Spinal cord (tissue), 10 donors: ENCODE measurements around the gene KLRC1. TPM values are rescaled to one million over a fixed set of nuclear protein-coding genes. Genes with fewer than 3 reads are reported as not detected.
"Not testable (repeated sequence)": the region's sequence is repeated elsewhere in the genome, so short reads cannot be mapped to it uniquely, and the experiment has no call there.

ENCODE experiments used
- DNase-seq, 6 donors: peaks; one replicate each; pipeline versions ENCODE4 v3.0.0 to v3.0.0-alpha.2; 2013 to 2015; ENCODE audit warnings: low spot score in 6 of 6, low read depth in 4 of 6
- H3K27ac ChIP-seq: one replicate; pipeline ENCODE4 v1.5.1; 2013; ENCODE audit warnings: low read depth, low read length, control low read depth
- H3K27me3 ChIP-seq: one replicate; pipeline ENCODE4 v1.6.1; 2013; ENCODE audit warnings: low read length; ENCODE audit not compliant: control insufficient read depth, insufficient read depth
- H3K36me3 ChIP-seq: one replicate; pipeline ENCODE4 v1.6.1; 2013; ENCODE audit warnings: low read length; ENCODE audit not compliant: control insufficient read depth, insufficient read depth
- H3K4me1 ChIP-seq: one replicate; pipeline ENCODE4 v1.6.1; 2013; ENCODE audit warnings: low read length; ENCODE audit not compliant: control insufficient read depth, insufficient read depth
- H3K4me3 ChIP-seq: one replicate; pipeline ENCODE4 v1.5.1; 2013; ENCODE audit warnings: low read depth, low read length, control low read depth
- H3K9me3 ChIP-seq: one replicate; pipeline ENCODE4 v1.6.1; 2013; ENCODE audit warnings: low read length; ENCODE audit not compliant: control insufficient read depth, insufficient read depth
- WGBS: methylation state at CpG from one replicate; pipeline ENCODE4 v1.1.5; 2013; ENCODE audit warnings: missing lambda C conversion rate; ENCODE audit not compliant: insufficient coverage; 5-methylcytosine and 5-hydroxymethylcytosine counted together
- polyA plus RNA-seq, 2 donors: library from polyadenylated mRNA; unstranded; fragments of 120-200 nt; gene quantifications; one replicate each; pipeline ENCODE4 v1.2.1, GENCODE V29; 2013; ENCODE audit not compliant: insufficient read length in 2 of 2
- total RNA-seq, 2 donors: library from RNA; depleted of rRNA in 1 of 2; stranded (reverse); fragments of 120-200 nt in 1 of 2; fragments of >200 nt in 1 of 2; gene quantifications; one replicate each; pipeline versions ENCODE4 v1.2.3 to v1.2.4, GENCODE V29; 2013 to 2014
- donor health status: healthy.

KLRC1 gene
- total and polyA plus RNA-seq, 4 donors: 0.99 to 1.9 (median 1.6) TPM; not detected in 1

DNA sequence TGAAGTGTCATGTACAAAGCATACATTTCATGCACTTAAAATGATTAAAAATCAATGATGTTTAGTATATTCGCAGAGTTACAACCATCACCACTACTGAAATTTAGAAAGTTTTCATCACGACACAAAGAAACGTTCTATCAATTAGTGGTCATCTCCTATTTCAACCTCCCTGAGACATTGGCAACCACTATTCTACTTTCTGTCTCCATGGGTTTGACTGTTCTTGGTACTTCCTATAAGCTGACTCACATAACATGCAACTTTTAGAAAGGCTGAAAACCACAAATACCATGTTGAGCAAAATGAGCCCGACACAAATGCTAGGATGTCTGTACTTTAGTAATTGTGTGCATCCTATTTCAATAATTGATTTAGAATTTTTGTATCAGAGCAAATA, 22.6 kb downstream of the KLRC1 start:
- H3K27ac ChIP-seq, H3K36me3 ChIP-seq, DNase-seq, H3K4me1 ChIP-seq, H3K9me3 ChIP-seq, H3K4me3 ChIP-seq, H3K27me3 ChIP-seq: not testable (repeated sequence)
- 100% methylated on average over 2 of the region's 4 CpGs for WGBS

DNA sequence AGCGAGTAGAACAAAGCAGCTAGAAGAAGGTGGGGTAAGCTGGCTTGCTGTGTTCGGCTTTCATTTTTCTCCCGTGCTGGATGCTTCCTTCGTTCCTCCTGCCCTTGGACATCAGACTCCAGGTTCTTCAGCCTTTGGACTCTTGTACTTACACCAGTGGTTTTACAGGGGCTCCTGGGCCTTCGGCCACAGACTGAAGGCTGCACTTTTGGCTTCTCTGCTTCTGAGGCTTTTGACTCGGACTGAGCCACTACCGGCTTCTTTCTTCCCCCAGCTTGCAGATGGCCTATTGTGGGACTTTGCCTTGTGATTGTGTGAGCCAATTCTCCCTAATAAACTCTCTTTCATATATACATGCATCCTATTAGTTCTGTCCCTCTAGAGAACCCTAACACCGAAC, 27.2 kb downstream of the KLRC1 start:
- 80% methylated on average over 4 of the region's 8 CpGs for WGBS
- not testable (repeated sequence) for DNase-seq, H3K27me3 ChIP-seq, H3K36me3 ChIP-seq, H3K9me3 ChIP-seq, H3K4me1 ChIP-seq, H3K4me3 ChIP-seq, H3K27ac ChIP-seq

DNA sequence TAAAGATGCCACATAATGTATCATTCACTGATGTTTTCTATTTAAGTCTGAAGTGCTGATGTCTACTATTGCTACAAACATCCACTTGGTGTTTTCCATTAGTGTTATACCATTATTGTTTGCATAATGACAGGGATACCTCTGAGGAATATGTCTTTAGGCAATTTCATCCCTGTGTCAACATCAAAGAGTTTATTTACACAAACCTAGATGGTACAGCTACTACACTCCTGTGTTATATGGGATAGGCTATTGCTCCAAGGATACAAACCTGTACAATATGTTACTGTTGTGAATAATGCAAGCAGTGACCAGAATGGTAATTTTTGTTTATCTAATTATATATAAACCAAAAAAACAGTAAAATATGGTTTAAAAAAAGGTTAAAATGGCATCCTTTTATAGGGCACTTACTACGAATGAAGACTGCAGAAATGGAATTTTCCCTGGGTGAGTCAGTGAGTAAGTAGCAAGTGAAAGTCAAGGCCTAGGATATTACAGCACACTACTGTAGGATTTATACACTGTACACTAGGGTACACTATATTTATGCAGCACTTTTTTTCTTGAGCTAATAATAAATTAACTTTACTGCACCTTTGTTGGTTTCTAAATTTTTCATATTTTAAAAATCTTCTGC, 28.8 kb downstream of the KLRC1 start:
- not testable (repeated sequence) for H3K9me3 ChIP-seq, H3K36me3 ChIP-seq, H3K27me3 ChIP-seq, H3K27ac ChIP-seq, H3K4me3 ChIP-seq, DNase-seq, H3K4me1 ChIP-seq
- no CpG with 5 or more reads among the region's 1 CpG for WGBS

DNA sequence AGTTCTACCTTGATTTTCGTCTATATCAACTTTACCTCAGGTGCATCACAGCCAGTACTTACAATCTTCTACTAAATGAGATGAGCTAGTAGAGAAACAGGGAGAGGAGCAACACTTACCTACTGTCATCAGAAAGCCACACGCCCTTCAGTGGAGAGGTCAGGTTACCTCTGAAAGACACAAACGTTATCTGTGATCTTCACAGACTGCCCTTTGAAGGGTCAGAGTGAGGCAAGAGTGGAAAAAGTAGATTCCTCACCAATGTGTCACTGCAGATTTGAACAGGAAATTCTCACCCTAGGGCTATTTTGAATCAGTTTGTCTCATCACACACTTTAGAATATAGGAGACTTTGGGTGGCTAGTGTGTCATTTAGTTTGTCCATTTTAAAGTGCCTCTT, 31.0 kb downstream of the KLRC1 start:
- not testable (repeated sequence) for DNase-seq, H3K4me1 ChIP-seq, H3K27ac ChIP-seq, H3K27me3 ChIP-seq, H3K36me3 ChIP-seq, H3K4me3 ChIP-seq, H3K9me3 ChIP-seq
- WGBS: no CpG with 5 or more reads among the region's 3 CpGs

DNA sequence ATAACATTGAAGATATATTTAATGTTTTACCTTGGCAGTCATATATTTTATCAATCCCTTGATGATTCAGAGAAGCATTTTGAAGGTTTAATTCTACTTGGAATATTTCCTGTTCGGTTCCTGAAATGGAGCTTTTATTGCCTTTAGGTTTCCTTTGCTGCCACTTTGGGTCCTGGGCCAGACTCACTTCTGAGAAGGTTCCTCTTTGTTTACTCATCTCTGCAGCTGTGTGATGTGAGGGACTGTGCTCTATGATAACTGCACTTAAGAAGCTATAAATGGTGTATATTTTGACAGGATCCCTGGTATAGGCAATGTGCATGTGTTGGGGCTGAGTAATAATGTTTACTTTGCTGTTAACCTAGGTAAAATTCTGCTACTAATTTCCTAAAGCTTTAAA, 32.8 kb downstream of the KLRC1 start, which contains the start of gene KLRC3:
KLRC3 (minus strand) TSS at position 262 of the 400 bp plus-strand sequence; CDS start at position 217, 45 bp downstream.
- not testable (repeated sequence) for H3K4me1 ChIP-seq, H3K36me3 ChIP-seq, H3K27ac ChIP-seq, H3K27me3 ChIP-seq, DNase-seq, H3K9me3 ChIP-seq
- H3K4me3 ChIP-seq: peak within 1 kb of the TSS; percentile 18
- no CpG with 5 or more reads among the region's 1 CpG for WGBS

DNA sequence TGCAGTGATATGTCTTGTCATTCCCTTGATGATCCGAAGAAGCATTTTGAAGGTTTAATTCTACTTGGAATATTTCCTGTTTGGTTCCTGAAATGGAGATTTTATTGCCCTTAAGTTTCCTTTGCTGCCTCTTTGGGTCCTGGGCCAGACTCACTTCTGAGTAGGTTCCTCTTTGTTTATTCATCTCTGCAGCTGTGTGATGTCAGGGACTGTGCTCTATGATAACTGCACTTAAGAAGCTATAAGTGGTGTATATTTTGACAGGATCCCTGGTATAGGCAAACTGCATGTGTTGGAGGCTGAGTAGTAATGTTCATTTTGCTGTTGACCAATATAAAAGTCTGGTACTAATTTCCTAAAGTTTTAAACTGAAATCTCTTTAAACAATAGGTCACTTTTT, 43.8 kb downstream of the KLRC1 start, which contains the start of gene KLRC4:
KLRC4 (minus strand) TSS at position 366 of the 400 bp plus-strand sequence; CDS start at position 184, 182 bp downstream.
- H3K27ac ChIP-seq: no peak within 1 kb of the TSS
- no peaks in the 10 kb centered on the region for H3K4me1 ChIP-seq
- no peak within 1 kb of the TSS for H3K4me3 ChIP-seq
- H3K27me3 ChIP-seq: no peaks in the 10 kb centered on the region
- WGBS: no CpG with 5 or more reads among the region's 1 CpG
- DNase-seq: peak in 2 of 6 donors; percentile 21 to 43
- no peaks in the 10 kb centered on the region for H3K9me3 ChIP-seq
- H3K36me3 ChIP-seq: no peaks in the 10 kb centered on the region

DNA sequence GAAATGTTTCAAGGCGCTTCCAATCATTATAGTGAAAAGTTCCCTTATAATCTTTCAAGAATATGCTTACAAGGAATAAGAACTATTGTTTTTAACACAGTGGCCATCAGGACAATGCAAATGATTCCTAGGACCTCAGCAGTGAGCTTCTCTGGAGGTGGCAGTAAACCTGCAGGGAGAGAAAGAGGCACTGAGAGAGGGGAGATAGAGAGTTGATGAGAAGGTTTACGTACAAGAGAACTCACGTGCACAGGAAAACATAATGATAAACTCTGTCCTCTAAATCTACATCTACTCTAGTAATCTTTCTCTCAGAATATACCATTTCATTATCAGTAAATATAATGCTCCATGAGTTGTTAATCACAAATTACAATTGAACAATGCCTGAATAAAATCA, 44.3 kb downstream of the KLRC1 start:
- Histone ChIP-seq H3K4me3 (no peak overlapping the region), H3K4me1 (no peaks in the 10 kb centered on the region), H3K9me3 (no peaks in the 10 kb centered on the region), H3K27me3 (no peaks in the 10 kb centered on the region), H3K36me3 (no peaks in the 10 kb centered on the region), H3K27ac (no peak overlapping the region)
- WGBS: no CpG with 5 or more reads among the region's 3 CpGs
- no peak for DNase-seq

DNA sequence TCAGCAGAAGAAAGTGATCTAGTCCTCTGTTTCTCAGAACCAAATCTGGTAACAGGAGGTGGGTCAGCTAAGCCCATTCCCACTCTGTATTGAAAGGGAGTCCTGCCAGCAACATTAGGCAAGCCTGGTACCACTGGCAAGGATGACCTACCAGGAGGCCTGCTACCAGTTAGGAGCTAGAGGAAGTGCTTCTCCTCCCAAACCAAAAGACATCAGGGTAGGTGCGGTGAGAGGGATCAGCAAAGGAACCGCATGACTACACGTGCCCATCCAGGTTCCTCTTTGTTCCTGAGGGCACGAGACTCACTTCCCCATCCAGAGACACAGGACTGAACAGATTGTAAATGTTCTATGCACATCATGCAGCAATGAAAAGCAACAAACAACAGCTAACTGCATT, 46.5 kb downstream of the KLRC1 start:
- H3K36me3 ChIP-seq: no peaks in the 10 kb centered on the region
- no peaks in the 10 kb centered on the region for H3K9me3 ChIP-seq
- no peaks in the 10 kb centered on the region for H3K27me3 ChIP-seq
- no peak overlapping the region for H3K4me3 ChIP-seq
- DNase-seq: no peak
- WGBS: 100% methylated on average over 3 of the region's 4 CpGs
- H3K4me1 ChIP-seq: no peaks in the 10 kb centered on the region
- H3K27ac ChIP-seq: no peak overlapping the region

DNA sequence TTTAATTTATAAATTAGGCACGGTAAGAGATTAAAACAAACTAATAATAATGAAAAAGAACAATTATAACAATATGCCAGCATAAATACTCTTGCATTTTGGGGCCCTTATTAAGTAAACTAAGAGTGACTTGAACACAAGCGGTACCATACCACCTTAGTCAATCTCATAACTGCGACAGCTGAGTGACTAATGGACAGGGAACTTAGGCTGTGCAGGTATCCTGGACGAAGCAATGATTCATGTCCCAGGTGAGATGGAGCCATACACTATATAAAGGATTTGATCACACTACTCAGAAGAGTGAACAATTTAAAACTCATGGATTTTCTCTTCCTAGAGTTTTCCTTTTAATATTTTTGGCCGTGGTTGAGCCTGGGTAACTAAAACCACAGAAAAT, 47.9 kb downstream of the KLRC1 start:
- 86% methylated on average over 1 of the region's 5 CpGs for WGBS
- no peaks in the 10 kb centered on the region for H3K4me1 ChIP-seq
- H3K27me3 ChIP-seq: no peaks in the 10 kb centered on the region
- H3K27ac ChIP-seq: no peak overlapping the region
- no peak for DNase-seq
- no peak overlapping the region for H3K4me3 ChIP-seq
- no peaks in the 10 kb centered on the region for H3K36me3 ChIP-seq
- no peaks in the 10 kb centered on the region for H3K9me3 ChIP-seq

DNA sequence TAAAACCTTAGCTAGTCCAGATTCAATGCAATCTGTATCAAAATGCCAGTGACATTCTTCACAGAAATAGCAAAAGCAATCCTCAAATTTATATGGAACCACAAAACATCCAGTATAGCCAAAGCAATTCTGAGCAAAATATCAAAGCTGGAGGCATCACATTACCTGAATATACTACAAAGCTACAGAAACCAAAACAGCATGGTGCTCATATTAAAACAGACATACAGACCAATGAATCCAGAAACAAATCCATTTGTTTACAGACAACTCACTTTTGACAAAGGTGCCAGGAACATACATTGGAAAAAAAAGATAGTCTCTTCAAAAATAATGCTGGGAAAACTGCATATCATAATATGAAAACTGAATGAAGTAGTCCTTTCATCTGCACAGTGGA, 48.4 kb downstream of the KLRC1 start:
- H3K4me3 ChIP-seq: no peak overlapping the region
- H3K27me3 ChIP-seq: no peaks in the 10 kb centered on the region
- no peaks in the 10 kb centered on the region for H3K36me3 ChIP-seq
- DNase-seq: no peak
- no peaks in the 10 kb centered on the region for H3K4me1 ChIP-seq
- no peaks in the 10 kb centered on the region for H3K9me3 ChIP-seq
- no peak overlapping the region for H3K27ac ChIP-seq
